Measurements from ENCODE around the gene MAN2B1.

The MAN2B1 gene

DNA sequence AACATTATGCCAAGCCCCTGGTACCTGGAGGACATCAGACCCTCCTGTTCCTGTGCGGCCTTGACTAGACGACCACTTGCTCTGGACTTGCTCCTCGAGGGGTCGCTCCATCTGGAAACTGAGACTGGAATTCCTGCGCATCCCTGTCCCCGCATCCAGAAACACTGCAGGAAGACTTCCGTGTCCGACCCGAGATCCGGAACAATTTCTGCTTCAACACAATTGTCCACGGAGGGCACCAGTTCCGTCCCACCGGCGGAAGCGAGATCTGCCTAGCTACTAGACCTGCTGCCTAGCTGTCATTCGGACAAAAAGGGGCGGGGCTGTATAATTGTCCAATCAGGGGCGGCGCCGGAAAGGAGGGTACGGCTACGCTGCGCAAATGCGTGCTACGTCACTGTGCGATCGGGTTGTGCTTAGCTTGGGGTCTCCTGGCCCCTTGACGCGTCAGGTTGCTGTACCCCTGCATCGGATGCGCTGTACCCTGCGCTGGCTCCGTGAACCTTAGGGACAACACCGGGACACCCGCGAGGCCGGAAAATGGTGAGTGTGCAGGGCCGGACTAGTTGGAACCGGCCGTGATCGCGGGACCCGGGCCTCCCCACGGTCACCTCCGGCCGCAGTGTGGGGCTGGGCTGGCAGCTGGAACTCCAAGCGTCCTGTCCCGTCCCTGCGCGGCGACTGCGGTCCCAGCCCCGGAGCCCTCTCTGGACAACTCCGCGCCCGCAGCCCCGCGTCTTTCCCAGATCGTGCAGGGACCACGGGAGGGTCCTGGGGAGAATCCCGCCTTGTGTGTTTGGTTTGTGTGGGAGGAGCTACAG is 55.8 kb downstream of the MAN2B1 start, which contains the start of the genes ZNF490 and ZNF791:
Gene ZNF490, minus strand, starts transcription at position 274 of the 821 bp plus-strand sequence. Its CDS starts 133 bp downstream, at position 141.
Gene ZNF791, plus strand, starts transcription at position 381 of the 821 bp plus-strand sequence. Its CDS starts 160 bp downstream, at position 541.
- DNase-seq = peak; percentile 93

DNA sequence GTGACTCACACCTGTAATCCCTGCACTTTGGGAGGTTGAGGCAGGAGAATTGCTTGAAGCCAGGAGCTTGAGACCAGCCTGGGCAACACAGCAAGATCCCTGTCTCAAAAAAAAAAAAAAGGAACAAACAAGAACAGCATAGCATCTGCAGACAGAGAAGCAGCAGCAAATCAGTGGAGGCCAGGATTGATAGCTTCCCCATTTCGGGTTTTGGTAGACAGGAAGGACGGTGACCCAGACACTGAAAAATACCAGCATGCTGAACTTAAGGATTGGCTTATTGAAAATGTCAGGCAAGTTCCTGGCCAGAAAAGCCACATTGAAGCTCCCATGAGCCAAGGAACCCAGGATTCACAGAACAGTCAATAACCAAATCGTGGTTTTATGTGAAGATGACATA is 58.9 kb downstream of the MAN2B1 start:
- DNase-seq = no peak

DNA sequence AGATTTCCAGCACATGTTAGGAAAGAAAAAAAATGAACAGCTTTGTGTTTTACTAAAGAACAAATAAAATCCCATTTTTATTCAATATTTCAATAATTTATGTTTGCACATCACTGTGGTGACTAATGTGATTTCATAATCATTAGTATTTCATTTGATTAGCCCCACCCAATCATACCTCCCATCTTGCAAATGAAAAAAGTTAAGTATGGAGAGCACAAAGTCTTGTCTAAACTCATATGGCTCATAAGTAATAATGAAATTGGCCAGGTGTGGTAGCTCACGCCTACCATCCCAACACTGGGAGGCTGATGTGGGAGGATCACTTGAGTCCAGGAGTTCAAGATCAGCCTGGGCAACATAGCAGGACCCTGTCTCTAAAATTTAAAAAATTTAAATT is 59.7 kb downstream of the MAN2B1 start:
- no peak for DNase-seq

DNA sequence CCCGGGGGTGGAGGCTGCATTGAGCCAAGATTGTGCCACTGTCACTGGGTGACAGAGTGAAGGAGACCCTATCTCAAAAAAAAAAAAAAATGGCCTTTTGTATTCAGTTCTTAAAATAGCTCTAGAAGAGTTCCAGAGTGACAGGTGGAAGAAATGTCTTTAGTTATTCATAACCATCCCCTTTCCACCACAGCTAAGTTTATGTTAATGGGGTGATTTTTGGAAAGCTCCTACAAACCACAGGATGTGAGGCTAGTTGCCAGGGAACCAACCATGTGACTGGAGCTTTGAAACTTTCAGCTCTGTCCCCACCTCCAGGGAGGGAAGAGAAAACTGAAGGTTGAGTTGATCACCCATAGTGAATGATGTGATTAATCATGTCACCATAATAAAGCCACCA is 62.8 kb downstream of the MAN2B1 start:
- peak; percentile 66 for DNase-seq

DNA sequence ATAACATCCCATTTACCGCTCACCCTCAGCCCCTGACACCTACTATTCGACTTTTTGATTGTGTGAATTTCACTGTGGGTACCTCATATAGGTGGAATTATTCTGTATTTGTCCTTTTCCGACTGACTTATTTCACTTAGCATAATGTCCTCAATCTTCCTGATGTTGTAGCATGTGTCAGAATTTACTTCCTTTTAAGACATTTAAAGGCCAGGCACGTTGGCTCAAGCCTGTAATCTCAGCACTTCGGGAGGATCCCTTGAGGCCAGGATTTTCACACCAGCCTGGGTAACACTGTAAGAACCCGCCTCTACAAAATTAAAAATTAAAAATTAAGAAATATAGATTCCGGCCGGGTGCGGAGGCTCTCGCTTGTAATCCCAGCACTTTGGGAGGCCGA is 68.9 kb downstream of the MAN2B1 start:
- no peak for DNase-seq

DNA sequence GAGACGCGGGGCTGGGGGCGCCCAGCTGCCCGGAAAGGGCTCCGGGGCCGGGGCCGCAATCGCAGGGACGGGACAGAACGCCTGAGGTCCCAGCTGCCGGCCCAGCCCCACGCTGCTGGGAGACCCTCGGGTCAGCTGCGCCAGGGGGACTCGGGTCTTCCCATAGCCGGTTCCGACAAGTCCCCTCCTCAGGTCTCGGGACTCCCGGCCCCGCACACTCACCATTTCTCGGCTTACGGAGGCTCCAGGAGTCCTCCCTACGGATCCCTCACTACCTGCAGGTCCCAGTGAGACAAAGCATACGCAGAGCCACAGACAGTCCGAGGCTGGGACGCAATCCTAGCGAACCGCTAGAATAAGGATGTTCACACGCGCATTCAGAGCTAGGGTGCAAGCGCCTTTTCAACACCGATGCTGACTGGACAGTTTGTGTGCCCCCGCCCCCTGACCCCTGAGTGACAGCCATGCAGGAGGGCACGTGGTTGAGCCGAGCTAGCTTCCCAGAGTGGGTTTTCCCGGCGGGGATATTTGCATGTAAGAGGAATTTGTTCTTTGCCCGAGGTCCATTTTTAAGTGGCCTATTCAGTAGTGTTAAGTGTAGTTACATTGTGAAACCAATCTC is 69.5 kb downstream of the MAN2B1 start:
- DNase-seq = no peak
